NOMO-1 (cell line): ENCODE data around the gene TDRD12.

Experiments
- DNase-seq, 2 experiments: peaks; one replicate each; lab custom pipeline; 2025; ENCODE audit not compliant: unreplicated experiment in 2 of 2; lab: John Stamatoyannopoulos, UW

TDRD12 gene

GRCh38 chr19:32719611-32720059, at the start of gene TDRD12:
TDRD12 (plus strand) TSS chr19:32719767; CDS start chr19:32720073, 306 bp downstream.
- DNase-seq: no peak

DNA sequence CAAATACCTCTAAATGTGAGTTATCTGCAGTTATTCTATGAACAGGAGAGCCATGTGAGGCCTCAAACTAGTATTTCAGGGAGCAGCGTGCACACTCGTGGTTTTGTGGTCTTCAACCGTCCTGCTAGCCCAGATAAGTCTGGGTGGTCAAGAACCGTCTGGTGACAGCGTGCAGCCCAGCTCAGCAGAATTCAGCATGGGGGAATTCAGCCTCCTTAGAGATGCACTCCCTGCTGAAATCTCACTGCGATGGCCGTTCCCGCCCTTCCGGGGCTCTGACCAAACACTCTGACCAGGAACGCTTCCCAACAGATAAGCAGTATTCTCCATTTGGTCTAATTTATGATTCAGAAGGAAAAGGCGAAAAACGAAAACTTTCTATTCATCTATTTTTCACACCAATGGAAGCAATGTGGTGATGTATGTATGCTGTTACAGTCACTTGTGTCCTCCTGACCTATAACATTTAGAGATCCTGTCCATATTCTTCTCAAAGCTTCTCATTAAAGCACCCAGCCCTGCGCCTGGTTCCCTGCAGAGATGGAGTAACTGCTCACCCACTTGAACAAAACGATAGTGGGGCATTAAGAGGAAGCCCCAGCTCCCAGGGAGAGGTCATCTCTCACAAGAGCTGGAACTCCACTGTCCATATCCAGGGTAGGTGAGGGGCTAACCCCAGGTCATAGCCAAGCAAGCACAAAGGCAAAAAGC, 47.5 kb upstream of the TDRD12 start:
- peak in 1 of 2 experiments; percentile 35 for DNase-seq

DNA sequence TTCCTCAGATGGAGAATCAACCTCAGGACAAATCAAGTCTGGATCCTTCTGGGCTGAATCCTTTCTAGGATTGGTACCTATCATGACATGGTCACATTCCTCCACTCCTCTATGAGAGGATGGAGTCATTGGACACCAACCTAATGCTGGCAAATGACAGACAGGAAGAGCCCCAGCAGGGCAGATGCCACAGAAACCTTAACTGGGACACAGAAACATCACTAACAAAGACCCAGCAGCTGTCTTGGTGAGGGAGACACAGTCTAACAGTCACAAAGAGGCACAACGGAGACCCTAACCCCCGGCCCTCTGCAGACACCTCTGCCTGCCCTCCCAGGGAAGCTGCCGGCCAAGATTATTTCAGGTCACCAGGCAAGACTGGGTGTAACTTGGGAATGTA, 46.7 kb upstream of the TDRD12 start:
- DNase-seq: no peak

- DNase-seq: no peak
Measured at GRCh38 chr19:32673573-32673972, 46.0 kb upstream of the TDRD12 start.

GRCh38 chr19:32674153-32674930, 45.2 kb upstream of the TDRD12 start:
- DNase-seq: no peak

- DNase-seq: peak; percentile 96 to 99
Measured at GRCh38 chr19:32674931-32675719, 44.4 kb upstream of the TDRD12 start, which contains the start of gene ANKRD27. ANKRD27 (minus strand) TSS chr19:32675180; CDS start chr19:32659015, 16,165 bp downstream.

- DNase-seq: peak; percentile 39 to 58
Measured at GRCh38 chr19:32675720-32676185, 43.8 kb upstream of the TDRD12 start, which contains the start of gene RGS9BP. RGS9BP (plus strand) TSS chr19:32675848; CDS start chr19:32676264, 416 bp downstream.

- DNase-seq: no peak
Measured at GRCh38 chr19:32676186-32676894, 43.2 kb upstream of the TDRD12 start.

- DNase-seq: no peak
Measured at GRCh38 chr19:32676895-32677359, 42.6 kb upstream of the TDRD12 start.

DNA sequence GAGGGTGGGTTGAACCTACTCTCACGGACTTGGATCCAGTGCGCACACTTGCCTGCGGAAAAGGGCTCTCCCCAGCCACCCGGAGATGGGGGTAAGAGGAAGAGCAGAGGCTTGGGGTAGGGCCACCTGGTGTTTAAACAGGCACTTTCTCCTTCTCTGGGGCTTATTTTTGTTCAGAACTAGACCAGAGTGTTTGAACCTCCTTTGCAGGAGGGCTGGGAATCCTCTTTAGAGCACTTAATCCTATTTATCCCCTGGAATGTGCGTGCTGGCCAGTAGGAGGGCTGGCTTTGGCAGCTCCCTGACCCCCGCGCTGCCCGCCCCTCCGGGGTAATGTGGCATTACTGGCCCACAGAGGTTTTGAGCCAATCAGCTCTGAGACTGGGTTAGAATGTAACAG, 41.9 kb upstream of the TDRD12 start:
- no peak for DNase-seq

DNA sequence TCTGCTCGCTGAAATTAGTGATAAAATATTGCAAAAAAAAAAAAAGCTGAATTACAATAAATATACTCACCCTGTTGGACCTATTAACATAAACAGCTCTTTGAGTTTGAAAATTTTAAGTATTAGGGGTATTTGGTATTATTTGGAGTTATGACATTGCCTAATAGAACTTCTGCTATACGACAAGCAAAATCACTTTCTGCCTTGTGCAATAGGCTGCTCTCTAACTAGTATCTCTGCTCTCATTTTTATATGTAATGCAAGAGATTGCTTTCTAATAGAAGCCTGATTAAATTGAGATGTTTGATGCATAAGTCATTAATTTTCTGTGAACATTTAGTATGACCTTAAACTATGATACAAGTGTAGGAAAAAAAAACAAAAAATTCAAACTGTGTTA, 38.6 kb upstream of the TDRD12 start:
- DNase-seq: no peak

GRCh38 chr19:32682317-32682716, 37.2 kb upstream of the TDRD12 start:
- no peak for DNase-seq

DNA sequence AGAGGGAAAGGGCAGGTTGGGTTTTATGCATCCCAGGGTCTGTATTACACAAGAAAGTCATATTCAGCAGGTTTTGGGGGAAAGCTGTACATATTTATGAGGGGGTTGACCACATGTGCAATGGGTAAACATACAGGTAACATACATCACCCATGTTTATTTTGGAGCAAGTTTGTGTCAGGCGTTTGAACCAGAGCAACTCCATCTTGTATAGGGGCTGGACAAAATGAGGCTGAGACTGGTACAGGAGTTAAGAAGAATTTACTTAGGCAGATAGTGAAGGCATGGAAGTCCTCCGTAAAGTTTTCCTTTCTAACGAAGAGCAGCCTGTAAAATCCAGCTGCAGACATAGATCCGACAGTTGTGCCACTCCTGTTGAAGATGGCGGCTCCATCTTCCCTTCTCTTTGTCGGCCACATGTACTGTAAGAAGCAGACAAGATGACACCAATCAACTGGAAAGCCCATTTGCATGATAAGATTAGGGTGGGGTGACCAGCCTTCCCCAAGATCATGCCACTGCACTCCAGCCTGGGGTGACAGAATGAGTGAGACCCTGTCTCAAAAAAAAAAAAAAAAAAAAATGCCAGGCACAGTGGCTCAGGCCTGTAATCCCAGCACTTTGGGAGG, 32.6 kb upstream of the TDRD12 start:
- no peak for DNase-seq

DNA sequence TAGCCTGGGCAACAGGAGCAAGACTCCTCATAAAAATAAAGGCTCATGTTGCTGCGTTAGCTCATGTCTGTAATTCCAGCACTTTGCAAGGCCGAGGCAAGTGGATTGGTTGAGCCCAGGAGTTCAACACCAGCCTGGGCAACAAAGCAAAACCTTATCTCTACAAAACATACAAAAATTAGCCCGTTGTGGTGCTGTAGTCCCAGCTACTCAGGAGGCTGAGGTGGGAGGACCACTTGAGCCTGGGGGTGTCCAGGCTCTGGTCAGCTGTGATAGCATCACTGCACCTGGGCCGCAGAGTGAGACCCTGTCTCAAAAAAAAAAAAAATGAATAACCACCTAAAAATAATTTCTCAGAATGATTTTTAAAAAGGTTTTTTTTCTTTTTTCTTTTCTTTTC, 31.9 kb upstream of the TDRD12 start:
- DNase-seq: no peak

GRCh38 chr19:32688311-32688710, 31.3 kb upstream of the TDRD12 start:
- DNase-seq: no peak

- DNase-seq: peak; percentile 68 to 74
Measured at GRCh38 chr19:32691291-32691951, 28.1 kb upstream of the TDRD12 start, which contains the start of gene NUDT19. NUDT19 (plus strand) TSS chr19:32691821; CDS start chr19:32691961, 140 bp downstream.

GRCh38 chr19:32691952-32692726, 27.4 kb upstream of the TDRD12 start:
- DNase-seq: peak; percentile 52 to 58

DNA sequence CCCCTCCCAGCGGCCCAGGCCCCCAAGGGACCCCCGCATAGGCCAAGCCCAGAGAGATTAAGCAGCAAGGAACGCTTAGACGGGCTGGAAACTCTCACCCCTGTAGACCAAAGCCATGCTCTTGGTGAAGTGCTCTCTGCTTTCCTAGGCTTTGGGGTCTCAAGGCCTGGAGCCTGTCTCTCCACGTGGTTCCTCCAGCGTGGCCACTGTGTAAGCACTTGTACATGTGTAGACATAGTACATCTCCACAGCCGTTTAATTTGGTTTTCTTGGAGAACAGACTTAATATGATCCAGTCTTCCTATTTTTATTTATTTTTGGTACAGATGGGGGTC, 26.9 kb upstream of the TDRD12 start:
- DNase-seq: peak in 1 of 2 experiments; percentile 36
